Heart left ventricle (tissue), 16 donors: Measurements from ENCODE around the gene ZC2HC1C. TPM values are rescaled to one million over a fixed set of nuclear protein-coding genes. Genes with fewer than 3 reads are reported as not detected.

Experiments used
- ATAC-seq, 4 donors: fragments of 200-7000 bp; cut with Tn5 transposase; one replicate each; pipeline ENCODE4 v1.9.1; 2020 to 2022; ENCODE audit warnings: moderate library complexity in 4 of 4, mild to moderate bottlenecking in 3 of 4, moderate number of reproducible peaks in 1 of 4
- DNase-seq, 5 donors: peaks; one replicate each; pipeline ENCODE4 v3.0.0-alpha.2; 2020
- H3K27ac ChIP-seq, 12 donors: fragments of 200-600 bp; sonication (generic) in 4 of 12; one replicate each; pipeline versions ENCODE4 v1.5.0 to v1.8.0; 2016 to 2022; ENCODE audit warnings: mild to moderate bottlenecking in 2 of 12
- H3K27me3 ChIP-seq, 9 donors: fragments of 200-600 bp; sonication (generic) in 2 of 9; one replicate each; pipeline versions ENCODE4 v1.5.1 to v1.8.0; 2016 to 2022; ENCODE audit warnings: mild to moderate bottlenecking in 3 of 9
- H3K36me3 ChIP-seq, 9 donors: fragments of 200-600 bp; sonication (generic) in 2 of 9; one replicate each; pipeline versions ENCODE4 v1.5.0 to v1.8.0; 2018 to 2022; ENCODE audit warnings: mild to moderate bottlenecking in 2 of 9
- H3K4me1 ChIP-seq, 12 donors: fragments of 200-600 bp; sonication (generic) in 4 of 12; one replicate each; pipeline versions ENCODE4 v1.5.0 to v1.8.0; 2016 to 2022; ENCODE audit warnings: mild to moderate bottlenecking in 3 of 12
- H3K4me3 ChIP-seq, 12 donors: fragments of 200-600 bp; sonication (generic) in 4 of 12; one replicate each; pipeline versions ENCODE4 v1.5.0 to v1.8.0; 2017 to 2022; ENCODE audit warnings: mild to moderate bottlenecking in 9 of 12, moderate library complexity in 4 of 12
- H3K9me3 ChIP-seq, 12 donors: fragments of 200-600 bp; sonication (generic) in 4 of 12; one replicate each; pipeline versions ENCODE4 v1.5.0 to v1.8.0; 2016 to 2022; ENCODE audit warnings: mild to moderate bottlenecking in 1 of 12
- POLR2A ChIP-seq, 2 donors: fragments of 450-650 bp; IDR thresholded peaks; one replicate each; pipeline ENCODE4 v1.6.1; 2017; ENCODE audit warnings: antibody characterized with exemption in 2 of 2, mild to moderate bottlenecking in 2 of 2, moderate library complexity in 2 of 2
- WGBS, 4 donors: extraction: QIAGEN DNeasy Blood & Tissue Kit in 2 of 4; methylation state at CpG; one replicate each; pipeline versions ENCODE4 v1.1.5 to v1.1.7; 2013 to 2018; 5-methylcytosine and 5-hydroxymethylcytosine counted together
- intact Hi-C, 10 donors: fragments of 100-400 bp; cut with DNase I; formaldehyde crosslinking; loops; one replicate each; pipeline versions ENCODE4 v1.11.1 to v1.14.2; 2022
- polyA plus RNA-seq, 2 donors: library from polyadenylated mRNA; stranded (reverse); fragments of 200-250 nt; gene quantifications; one replicate each; pipeline ENCODE4 v1.2.3, GENCODE V29; 2013
- total RNA-seq, 9 donors: library from RNA; depleted of rRNA in 2 of 9; stranded (reverse); fragments of >200 nt in 2 of 9; fragmentation: NEBNext Ultra II Directional in 3 of 9; extraction: Animal tissue kit (Norgen Biotek cat#: 25700) in 3 of 9; gene quantifications; one replicate each; pipeline versions ENCODE4 v1.1.0 to v1.2.4, GENCODE V29; 2016 to 2023
- TF ChIP-seq, protein P1 (sequence below), 12 donors: fragments of 200-600 bp; sonication (generic) in 4 of 12; IDR thresholded peaks; one replicate each; pipeline versions ENCODE4 v1.5.0 to v1.8.0; 2018 to 2022; ENCODE audit warnings: antibody characterized with exemption in 12 of 12, mild to moderate bottlenecking in 5 of 12
- donor health status: ischemic (EF 13 %, LVEDD 7.1; RV severe dilation, severe dysfunction).
- donor health status: healthy with polysubstance abuse.
- donor health status: DM: no; HTN: yes; CAD: no.
- donor health status: DM: no; HTN: no; CAD: no.
- donor health status: ischemic (EF 25% LVEDD 6.9; RV normal size, moderate dysfunction).
- donor health status: ischemic (EF 25% LVEDD 5.7; RV mildly dilated, moderate dysfunction).
- donor health status: healthy.
- donor health status: DM: yes; HTN: yes; CAD: no.
- donor health status: ischemic (EF 35%, LVEDD 5.7; RV mildly dilated, moderate dysfunction).
- donor health status: nonischemic (EF 11% LVEDD 7.7; RV severe dilation, severe dysfunction).
- donor health status: DM: yes; HTN: yes; CAD: no.
- donor health status: PGD.
- donor health status: ischemic (EF 29% LVEDD 5.4; RV normal size, mild dysfunction).
- donor health status: nonischemic (EF 23%, LVEDD 6.1; RV moderate dilation, normal function).

Gene ZC2HC1C
- total and polyA plus RNA-seq, 11 donors, result 3.4 to 13.3 (median 8.4) TPM

DNA sequence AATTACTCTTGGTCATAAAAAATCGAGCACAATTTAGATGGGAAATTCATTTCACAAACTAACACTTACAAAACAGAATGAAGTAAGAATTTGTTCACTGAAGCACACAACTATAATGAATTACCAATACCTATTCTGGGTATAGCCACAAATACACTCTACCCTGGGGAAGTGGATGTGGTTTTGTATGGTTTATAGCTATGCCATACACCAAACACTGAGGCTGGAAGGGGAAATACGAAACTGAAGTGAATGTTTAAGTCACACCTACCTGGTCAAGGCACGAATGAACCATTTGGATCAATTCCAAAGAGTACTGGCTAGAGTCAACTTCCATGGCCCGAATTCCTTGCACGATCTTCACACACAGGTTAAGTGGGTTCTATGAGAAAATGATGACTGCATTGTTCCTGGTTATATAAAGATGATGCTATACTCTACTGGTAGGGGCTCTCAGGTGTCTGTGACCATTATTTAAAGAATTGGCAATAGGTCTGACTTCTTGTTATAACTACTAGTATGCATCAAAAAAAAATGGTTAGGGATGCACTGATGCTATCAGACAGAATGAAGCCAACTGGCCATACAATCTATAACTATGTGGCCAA is 44.6 kb downstream of the ZC2HC1C start:
- 79 to 92% (median 84%) methylated on average over 5 of the region's 5 CpGs for WGBS, 4 donors
- H3K9me3 ChIP-seq, result no peaks in the 10 kb centered on the region
- H3K4me1 ChIP-seq, result no peaks in the 10 kb centered on the region
- no peak overlapping the region for H3K27ac ChIP-seq
- TF ChIP-seq, protein P1, sequence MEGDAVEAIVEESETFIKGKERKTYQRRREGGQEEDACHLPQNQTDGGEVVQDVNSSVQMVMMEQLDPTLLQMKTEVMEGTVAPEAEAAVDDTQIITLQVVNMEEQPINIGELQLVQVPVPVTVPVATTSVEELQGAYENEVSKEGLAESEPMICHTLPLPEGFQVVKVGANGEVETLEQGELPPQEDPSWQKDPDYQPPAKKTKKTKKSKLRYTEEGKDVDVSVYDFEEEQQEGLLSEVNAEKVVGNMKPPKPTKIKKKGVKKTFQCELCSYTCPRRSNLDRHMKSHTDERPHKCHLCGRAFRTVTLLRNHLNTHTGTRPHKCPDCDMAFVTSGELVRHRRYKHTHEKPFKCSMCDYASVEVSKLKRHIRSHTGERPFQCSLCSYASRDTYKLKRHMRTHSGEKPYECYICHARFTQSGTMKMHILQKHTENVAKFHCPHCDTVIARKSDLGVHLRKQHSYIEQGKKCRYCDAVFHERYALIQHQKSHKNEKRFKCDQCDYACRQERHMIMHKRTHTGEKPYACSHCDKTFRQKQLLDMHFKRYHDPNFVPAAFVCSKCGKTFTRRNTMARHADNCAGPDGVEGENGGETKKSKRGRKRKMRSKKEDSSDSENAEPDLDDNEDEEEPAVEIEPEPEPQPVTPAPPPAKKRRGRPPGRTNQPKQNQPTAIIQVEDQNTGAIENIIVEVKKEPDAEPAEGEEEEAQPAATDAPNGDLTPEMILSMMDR (IDR thresholded peaks at IDR 0.05), result no peak
- no peak for TF ChIP-seq POLR2A (IDR thresholded peaks at IDR 0.05)
- intact Hi-C loops, result no loop called here
- H3K36me3 ChIP-seq, result peaks cover 0 to 100% (median 100%) of the 10 kb centered on the region in 9 donors
- no peak overlapping the region for H3K4me3 ChIP-seq
- ATAC-seq (no peak), DNase-seq (no peak)
- H3K27me3 ChIP-seq, result no peaks in the 10 kb centered on the region

GRCh38 chr14:75119056-75119455 is 49.6 kb downstream of the ZC2HC1C start:
- H3K4me1 ChIP-seq, result peaks cover 0 to 18% (median 1%) of the 10 kb centered on the region in 12 donors
- WGBS, 4 donors, result 88 to 98% (median 94%) methylated on average over 2 of the region's 2 CpGs
- H3K27me3 ChIP-seq, result no peaks in the 10 kb centered on the region
- H3K27ac ChIP-seq, result no peak overlapping the region
- H3K36me3 ChIP-seq, result peaks cover 0 to 91% (median 81%) of the 10 kb centered on the region in 9 donors
- H3K9me3 ChIP-seq, result no peaks in the 10 kb centered on the region
- DNase-seq, result no peak
- no peak overlapping the region for H3K4me3 ChIP-seq
- intact Hi-C loops, result no loop called here
- TF ChIP-seq, protein P1 (IDR thresholded peaks at IDR 0.05), result no peak
- no peak for TF ChIP-seq POLR2A (IDR thresholded peaks at IDR 0.05)
- no peak for ATAC-seq

DNA sequence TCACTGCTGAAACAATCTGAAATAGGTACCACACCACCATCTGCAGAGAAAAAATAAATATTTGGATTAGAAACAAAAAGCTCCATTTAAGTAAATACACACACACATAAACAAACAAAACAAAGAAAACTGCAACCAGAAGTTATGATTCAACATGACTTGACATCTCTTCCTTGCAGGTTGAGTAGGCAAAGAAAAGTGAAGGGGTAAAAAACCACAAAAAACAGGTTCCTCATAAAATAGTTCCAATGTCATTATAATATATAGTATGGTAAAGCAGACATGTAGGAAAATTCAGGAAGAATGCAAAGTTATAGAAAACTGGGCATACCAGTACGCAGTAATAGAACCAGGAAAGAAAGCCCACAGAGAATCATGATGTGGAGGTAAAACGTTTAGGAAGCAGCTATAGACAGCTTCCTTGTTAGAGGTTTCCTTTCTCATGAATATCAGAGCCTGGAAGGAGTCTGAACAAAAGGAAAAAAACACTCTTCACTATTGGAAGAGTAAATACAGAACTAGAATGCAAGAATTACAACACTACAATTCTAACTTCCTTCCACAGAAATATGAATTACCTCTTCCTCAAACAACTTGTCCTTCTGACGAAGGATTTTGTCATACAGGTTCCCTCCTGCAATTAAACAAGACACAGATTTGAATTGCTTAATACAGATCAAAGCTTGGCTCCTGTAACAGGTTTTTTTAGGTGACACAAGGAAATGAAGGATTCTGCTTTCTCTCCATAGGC is 51.3 kb downstream of the ZC2HC1C start:
- Histone ChIP-seq H3K27ac (peak overlapping the region in 1 of 12 donors; percentile 6), H3K9me3 (no peaks in the 10 kb centered on the region), H3K36me3 (peaks cover 0 to 75% (median 64%) of the 10 kb centered on the region in 9 donors), H3K27me3 (no peaks in the 10 kb centered on the region), H3K4me3 (no peak overlapping the region), H3K4me1 (peaks cover 0 to 35% (median 9%) of the 10 kb centered on the region in 12 donors)
- intact Hi-C loops, result loop anchor here in 1 of 10 donors (10.0 kb wide), 1 partner anchor 304 kb away; the partner anchor contains the start of gene JDP2
- no peak for TF ChIP-seq POLR2A (IDR thresholded peaks at IDR 0.05)
- TF ChIP-seq, protein P1 (IDR thresholded peaks at IDR 0.05), result no peak
- ATAC-seq (no peak), DNase-seq (no peak)
- 71 to 76% (median 74%) methylated on average over 3 of the region's 3 CpGs for WGBS, 4 donors

DNA sequence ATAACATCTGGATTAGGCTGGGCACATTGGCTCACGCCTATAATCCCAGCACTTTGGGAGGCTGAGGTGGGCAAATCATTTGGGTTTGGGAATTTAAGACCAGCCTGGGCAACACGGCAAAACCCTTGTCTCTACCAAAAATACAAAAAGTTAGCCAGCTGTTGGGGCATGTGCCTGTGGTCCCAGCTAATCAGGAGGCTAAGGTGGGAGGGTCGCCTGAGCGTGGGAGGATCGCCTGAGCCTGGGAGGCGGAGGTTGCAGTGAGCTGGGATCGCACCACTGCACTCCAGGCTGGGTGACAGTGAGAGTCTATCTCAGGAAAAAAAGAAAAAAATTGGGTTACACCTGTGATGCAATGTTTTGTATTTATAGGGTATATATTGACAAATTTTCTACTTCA is 52.1 kb downstream of the ZC2HC1C start:
- Histone ChIP-seq H3K4me1 (peaks cover 0 to 40% (median 15%) of the 10 kb centered on the region in 12 donors), H3K27ac (peak overlapping the region in 1 of 12 donors; percentile 6), H3K27me3 (no peaks in the 10 kb centered on the region), H3K36me3 (peaks cover 0 to 66% (median 56%) of the 10 kb centered on the region in 9 donors), H3K9me3 (no peaks in the 10 kb centered on the region), H3K4me3 (no peak overlapping the region)
- TF ChIP-seq, protein P1 (IDR thresholded peaks at IDR 0.05), result no peak
- no peak for TF ChIP-seq POLR2A (IDR thresholded peaks at IDR 0.05)
- DNase-seq, result no peak
- WGBS, 4 donors, result 89 to 94% (median 93%) methylated on average over 7 of the region's 7 CpGs
- intact Hi-C loops, result loop anchor here in 1 of 10 donors (10.0 kb wide), 1 partner anchor 303 kb away; the partner anchor contains the start of gene JDP2
- no peak for ATAC-seq
